Keratinocyte (primary cell): Measurements from ENCODE around the gene SPON1. TPM values are rescaled to one million over a fixed set of nuclear protein-coding genes. Genes with fewer than 3 reads are reported as not detected.

Source experiments
- DNase-seq: peaks from one replicate; pipeline ENCODE4 v3.0.0-alpha.2; 2011; ENCODE audit warnings: low read depth, missing footprints, low spot score
- FAIRE-seq: peaks from 2 replicates; lab custom pipeline; 2011; peaks lifted over from hg19 to GRCh38; lab: Jason Lieb, UNC
- H2AFZ ChIP-seq: 2 replicates; pipeline ENCODE4 v1.6.0; 2012; ENCODE audit warnings: low read length, control low read depth, inconsistent platforms; ENCODE audit not compliant: control insufficient read depth
- H3K27ac ChIP-seq: 2 replicates; pipeline ENCODE4 v1.5.1; 2011; ENCODE audit warnings: low read length; ENCODE audit not compliant: control insufficient read depth, insufficient read depth
- H3K27me3 ChIP-seq: 3 replicates; pipeline ENCODE4 v1.6.0; 2011; ENCODE audit warnings: low read length; ENCODE audit not compliant: control insufficient read depth, insufficient read depth; ENCODE audit errors: extremely low read depth
- H3K36me3 ChIP-seq, 2 experiments: 2 replicates in 1 of 2; 3 replicates in 1 of 2; pipeline ENCODE4 v1.5.1; 2011; ENCODE audit warnings: low read length in 2 of 2, mild to moderate bottlenecking in 1 of 2; ENCODE audit not compliant: control insufficient read depth in 2 of 2, insufficient read depth in 2 of 2; ENCODE audit errors: extremely low read depth in 1 of 2
- H3K4me1 ChIP-seq: 3 replicates; pipeline ENCODE4 v1.5.1; 2011; ENCODE audit warnings: low read length; ENCODE audit not compliant: control insufficient read depth, insufficient read depth; ENCODE audit errors: extremely low read depth
- H3K4me2 ChIP-seq: 3 replicates; pipeline ENCODE4 v1.6.0; 2011; ENCODE audit warnings: low read depth, low read length; ENCODE audit not compliant: control insufficient read depth, insufficient read depth; ENCODE audit errors: extremely low read depth
- H3K4me3 ChIP-seq, 3 experiments: fragments of 200-600 bp in 1 of 3; sonication (generic) in 1 of 3; 2 replicates in 2 of 3; 3 replicates in 1 of 3; pipeline ENCODE4 v1.5.1; 2011 to 2016; ENCODE audit warnings: low read length in 3 of 3, mild to moderate bottlenecking in 3 of 3, control low read depth in 2 of 3, inconsistent platforms in 1 of 3, low read depth in 1 of 3, mixed read lengths in 1 of 3, mixed run types in 1 of 3, moderate library complexity in 1 of 3; ENCODE audit not compliant: control insufficient read depth in 2 of 3, insufficient read depth in 2 of 3; ENCODE audit errors: extremely low read depth in 1 of 3
- H3K79me2 ChIP-seq: 2 replicates; pipeline ENCODE4 v1.6.0; 2012; ENCODE audit warnings: low read length; ENCODE audit not compliant: control insufficient read depth, insufficient read depth
- H3K9ac ChIP-seq: 3 replicates; pipeline ENCODE4 v1.6.0; 2011; ENCODE audit warnings: low read length; ENCODE audit not compliant: control insufficient read depth, insufficient read depth; ENCODE audit errors: extremely low read depth
- H3K9me1 ChIP-seq: 3 replicates; pipeline ENCODE4 v1.6.0; 2011; ENCODE audit warnings: low read length; ENCODE audit not compliant: control insufficient read depth, insufficient read depth; ENCODE audit errors: extremely low read depth
- H3K9me3 ChIP-seq: 2 replicates; pipeline ENCODE4 v1.5.1; 2012; ENCODE audit warnings: low read depth, low read length; ENCODE audit not compliant: control insufficient read depth
- H4K20me1 ChIP-seq: 3 replicates; pipeline ENCODE4 v1.6.0; 2011; ENCODE audit warnings: low read length; ENCODE audit not compliant: control insufficient read depth, insufficient read depth; ENCODE audit errors: extremely low read depth
- CTCF ChIP-seq, 3 experiments: IDR thresholded peaks in 1 of 3; conservative IDR thresholded peaks in 1 of 3; optimal IDR thresholded peaks in 1 of 3; 2 replicates in 2 of 3; 3 replicates in 1 of 3; pipeline versions ENCODE3 to v1.5.1; 2011; ENCODE audit warnings: low read length in 3 of 3, mild to moderate bottlenecking in 3 of 3, moderate library complexity in 2 of 3, control low read depth in 1 of 3, inconsistent platforms in 1 of 3; ENCODE audit not compliant: insufficient read depth in 2 of 3; ENCODE audit errors: extremely low read depth in 1 of 3
- EZH2 ChIP-seq: IDR thresholded peaks from one replicate; pipeline ENCODE4 v1.6.1; 2012; ENCODE audit warnings: inconsistent platforms, mild to moderate bottlenecking, low read length, moderate library complexity
- dilution Hi-C: fragments of 300-500 bp; cut with MboI; formaldehyde crosslinking; loops from one replicate; pipeline ENCODE4 v1.7.0; 2020; ENCODE audit warnings: low sequenced_read_pairs; ENCODE audit not compliant: extremely low pct_ligation_motif_present
- polyA plus RNA-seq, 5 experiments: library from polyadenylated mRNA; depleted of rRNA in 3 of 5; stranded (reverse) in 3 of 5; stranded (forward) in 1 of 5; unstranded in 1 of 5; fragments of >200 nt; gene quantifications; 1 replicate in 1 of 5; 2 replicates in 3 of 5; 3 replicates in 1 of 5; pipeline versions ENCODE4 v1.2.1 to v1.2.3, GENCODE V29; 2011 to 2012; ENCODE audit warnings: missing spikeins in 2 of 5, low read depth in 1 of 5, low replicate concordance in 1 of 5

SPON1 gene
- polyA plus RNA-seq, 1 donor (not counting 4 experiments of a cell fraction or from before 2014, with no cell fraction given) = not detected

- FAIRE-seq = no peak
- Histone ChIP-seq H3K9ac (no peak overlapping the region), H3K9me3 (no peaks in the 10 kb centered on the region), H3K4me1 (no peaks in the 10 kb centered on the region), H3K9me1 (no peaks in the 10 kb centered on the region), H4K20me1 (no peaks in the 10 kb centered on the region), H3K79me2 (no peaks in the 10 kb centered on the region), H3K36me3 (no peaks in the 10 kb centered on the region), H3K4me2 (no peak overlapping the region), H3K27me3 (peaks cover 20% of the 10 kb centered on the region), H3K4me3 (no peak overlapping the region), H2AFZ (no peak overlapping the region), H3K27ac (no peak overlapping the region)
- dilution Hi-C loops = loop anchor here (25.0 kb wide), 2 partner anchors 263 to 463 kb away; partner anchors contain the start of gene SPON1
- no peak for TF ChIP-seq CTCF (optimal IDR thresholded peaks at IDR 0.05 in 1 of 3, IDR thresholded peaks at IDR 0.05 in 1 of 3, conservative IDR thresholded peaks at IDR 0.05 in 1 of 3; ENCODE audit: extremely low read depth in 1 of 3, insufficient read depth in 2 of 3, low read length in 3 of 3)
- TF ChIP-seq EZH2 = no peak
- no peak for DNase-seq
These were observed 263.1 kb downstream of the SPON1 start for GRCh38 chr11:14225666-14226065.

GRCh38 chr11:14228356-14228755, 265.8 kb downstream of the SPON1 start:
- H3K9me3 ChIP-seq = no peaks in the 10 kb centered on the region
- dilution Hi-C loops = loop anchor here (25.0 kb wide), 2 partner anchors 266 to 466 kb away; partner anchors contain the start of gene SPON1
- H3K36me3 ChIP-seq = no peaks in the 10 kb centered on the region
- no peak overlapping the region for H3K4me2 ChIP-seq
- no peaks in the 10 kb centered on the region for H4K20me1 ChIP-seq
- DNase-seq (no peak), FAIRE-seq (no peak)
- no peaks in the 10 kb centered on the region for H3K9me1 ChIP-seq
- no peaks in the 10 kb centered on the region for H3K79me2 ChIP-seq
- peaks cover 24% of the 10 kb centered on the region for H3K27me3 ChIP-seq
- no peak overlapping the region for H3K27ac ChIP-seq
- no peak for TF ChIP-seq CTCF (optimal IDR thresholded peaks at IDR 0.05 in 1 of 3, IDR thresholded peaks at IDR 0.05 in 1 of 3, conservative IDR thresholded peaks at IDR 0.05 in 1 of 3; ENCODE audit: extremely low read depth in 1 of 3, insufficient read depth in 2 of 3, low read length in 3 of 3)
- TF ChIP-seq EZH2 = no peak
- H3K4me3 ChIP-seq = no peak overlapping the region
- H2AFZ ChIP-seq = no peak overlapping the region
- no peaks in the 10 kb centered on the region for H3K4me1 ChIP-seq
- H3K9ac ChIP-seq = no peak overlapping the region
